SH-SY5Y (cell line): ENCODE results near the gene SIGLEC7.

Experiments used
- GATA2 ChIP-seq: IDR thresholded peaks from 2 replicates; pipeline ENCODE4 v1.6.1; 2011; ENCODE audit warnings: mild to moderate bottlenecking, low read depth, low read length
- GATA3 ChIP-seq: IDR thresholded peaks from 2 replicates; pipeline ENCODE4 v1.6.1; 2011; ENCODE audit warnings: low read depth, mild to moderate bottlenecking, low read length, moderate library complexity

- TF ChIP-seq GATA3 (no peak), GATA2 (no peak)
Measured at GRCh38 chr19:51097796-51098195, 44.3 kb upstream of the SIGLEC7 start.
